PC-3 (cell line): ENCODE data around the gene ESPNL. TPM values are rescaled to one million over a fixed set of nuclear protein-coding genes. Genes with fewer than 3 reads are reported as not detected.
A peak's percentile ranks its signal among the peaks of the same experiment; 100 is the strongest.

Experiments used
- ATAC-seq: fragments of 200-7000 bp; cut with Tn5 transposase; 2 replicates; pipeline ENCODE4 v1.9.1; 2020; ENCODE audit warnings: mild to moderate bottlenecking, moderate library complexity
- BruUV-seq: library from RNA; stranded (reverse); fragments of 400-500 nt; replicated peaks from 2 replicates; lab custom pipeline; 2021; lab: Mats Ljungman, UMichigan
- CTCF ChIA-PET: fragments of 300-600 bp; sonication (Branson Sonifier 250); formaldehyde crosslinking; loops from one replicate; lab custom pipeline; 2022; ENCODE audit warnings: antibody characterized with exemption; lab: Charles Lee
- POLR2A ChIA-PET: fragments of 300-600 bp; sonication (Branson Sonifier 250); formaldehyde crosslinking; loops from one replicate; lab custom pipeline; 2022; ENCODE audit warnings: antibody characterized with exemption; ENCODE audit not compliant: unreplicated experiment; lab: Charles Lee
- DNase-seq: peaks from one replicate; pipeline ENCODE4 v3.0.0-alpha.2; 2015
- H2AFZ ChIP-seq: fragments of 300-600 bp; sonication (generic); 2 replicates; pipeline ENCODE4 v1.6.0; 2016; ENCODE audit warnings: antibody characterized with exemption, low read length
- H3F3A ChIP-seq: fragments of 300-600 bp; sonication (generic); one replicate; pipeline ENCODE4 v1.6.0; 2017; ENCODE audit warnings: antibody characterized with exemption, low read length, control low read depth, mild to moderate bottlenecking; ENCODE audit not compliant: unreplicated experiment
- H3K27ac ChIP-seq: fragments of 300-600 bp; sonication (generic); 2 replicates; pipeline ENCODE4 v1.5.1; 2016; ENCODE audit warnings: mild to moderate bottlenecking, low read length
- H3K27me3 ChIP-seq: fragments of 300-600 bp; sonication (generic); 2 replicates; pipeline ENCODE4 v1.6.1; 2016; ENCODE audit warnings: low read length, mixed read lengths
- H3K36me3 ChIP-seq: fragments of 300-600 bp; sonication (generic); 2 replicates; pipeline ENCODE4 v1.6.1; 2016; ENCODE audit warnings: low read depth, mixed run types, low read length, mixed read lengths
- H3K4me1 ChIP-seq: fragments of 300-600 bp; sonication (generic); 2 replicates; pipeline ENCODE4 v1.5.1; 2016; ENCODE audit warnings: low read length; ENCODE audit not compliant: insufficient read depth
- H3K4me2 ChIP-seq: fragments of 300-600 bp; sonication (generic); 2 replicates; pipeline ENCODE4 v1.6.0; 2016; ENCODE audit warnings: low read length
- H3K4me3 ChIP-seq: fragments of 300-600 bp; sonication (generic); 2 replicates; pipeline ENCODE4 v1.5.1; 2016; ENCODE audit warnings: mild to moderate bottlenecking, low read length, mixed read lengths
- H3K79me2 ChIP-seq: fragments of 300-600 bp; sonication (generic); 2 replicates; pipeline ENCODE4 v1.6.1; 2017; ENCODE audit warnings: low read length, mixed read lengths
- H3K9ac ChIP-seq: fragments of 300-600 bp; sonication (generic); 2 replicates; pipeline ENCODE4 v1.6.0; 2016; ENCODE audit warnings: mild to moderate bottlenecking, low read length
- H3K9me2 ChIP-seq: fragments of 300-600 bp; sonication (generic); replicated peaks from 2 replicates; pipeline ENCODE4 v1.6.1; 2016; ENCODE audit warnings: mixed run types, low read length, mixed read lengths
- H3K9me3 ChIP-seq: fragments of 300-600 bp; sonication (generic); 2 replicates; pipeline ENCODE4 v1.6.1; 2016; ENCODE audit warnings: low read length, mixed read lengths
- H4K20me1 ChIP-seq: fragments of 300-600 bp; sonication (generic); 2 replicates; pipeline ENCODE4 v1.6.1; 2016; ENCODE audit warnings: low read length, mixed read lengths
- EZH2 ChIP-seq: fragments of 300-600 bp; sonication (generic); IDR thresholded peaks from one replicate; pipeline ENCODE4 v1.6.1; 2017; ENCODE audit warnings: antibody characterized with exemption, mild to moderate bottlenecking, low read length; ENCODE audit not compliant: unreplicated experiment
- EZH2phosphoT487 ChIP-seq: fragments of 300-600 bp; sonication (generic); IDR thresholded peaks from 2 replicates; pipeline ENCODE4 v1.6.1; 2018; ENCODE audit warnings: mild to moderate bottlenecking, antibody characterized with exemption, low read length, borderline replicate concordance
- intact Hi-C: fragments of 100-400 bp; cut with micrococcal nuclease; formaldehyde crosslinking; loops from 2 replicates; pipeline ENCODE4 v1.9.0; 2023
- total RNA-seq: library from RNA; depleted of rRNA; stranded (reverse); fragments of >200 nt; gene quantifications from 2 replicates; pipeline ENCODE4 v1.2.3, GENCODE V29; 2014
- TF ChIP-seq, protein P1 (sequence below): fragments of 300-600 bp; sonication (generic); conservative IDR thresholded peaks from 2 replicates; pipeline ENCODE4 v1.5.1; 2017; ENCODE audit warnings: antibody characterized with exemption, low read depth, mild to moderate bottlenecking, low read length

ESPNL gene
- total RNA-seq, 1 experiment from 2014 or later = not detected

DNA sequence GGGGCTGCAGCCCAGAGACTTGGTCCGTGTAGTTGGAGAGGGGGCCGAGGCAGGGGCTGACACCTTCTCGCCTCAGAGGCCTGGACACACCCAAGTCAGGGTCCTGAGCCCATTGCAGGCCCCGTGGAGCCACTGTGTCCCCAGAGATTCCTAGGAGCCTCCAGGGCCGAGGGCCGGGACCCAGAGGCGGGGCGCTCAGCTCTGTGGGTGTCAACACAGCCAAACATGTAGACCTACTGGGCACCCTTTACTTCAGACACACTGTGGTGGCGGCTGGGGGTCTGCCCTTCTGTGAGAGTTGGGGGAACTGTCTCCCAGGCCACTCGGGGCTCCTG is 459 bp upstream of the ESPNL start:
- Histone ChIP-seq H3F3A (no peaks in the 10 kb centered on the region), H3K27me3 (no peaks in the 10 kb centered on the region), H2AFZ (no peak overlapping the region), H3K79me2 (no peaks in the 10 kb centered on the region), H3K4me1 (peaks cover 11% of the 10 kb centered on the region), H3K36me3 (no peaks in the 10 kb centered on the region), H3K9me2 (no peaks in the 10 kb centered on the region), H3K9me3 (no peaks in the 10 kb centered on the region), H3K4me2 (no peak overlapping the region), H3K27ac (0 out of 2 replicates have a peak overlapping the region, but pooled peaks have one; percentile 12), H3K4me3 (no peak overlapping the region), H3K9ac (no peak overlapping the region), H4K20me1 (no peaks in the 10 kb centered on the region)
- POLR2A ChIA-PET = no interaction called here
- intact Hi-C loops = no loop called here
- no TSS peak for BruUV-seq
- CTCF ChIA-PET = no interaction called here
- DNase-seq (no peak), ATAC-seq (no peak)
- TF ChIP-seq EZH2phosphoT487 (no peak), EZH2 (no peak)
- TF ChIP-seq, protein P1, sequence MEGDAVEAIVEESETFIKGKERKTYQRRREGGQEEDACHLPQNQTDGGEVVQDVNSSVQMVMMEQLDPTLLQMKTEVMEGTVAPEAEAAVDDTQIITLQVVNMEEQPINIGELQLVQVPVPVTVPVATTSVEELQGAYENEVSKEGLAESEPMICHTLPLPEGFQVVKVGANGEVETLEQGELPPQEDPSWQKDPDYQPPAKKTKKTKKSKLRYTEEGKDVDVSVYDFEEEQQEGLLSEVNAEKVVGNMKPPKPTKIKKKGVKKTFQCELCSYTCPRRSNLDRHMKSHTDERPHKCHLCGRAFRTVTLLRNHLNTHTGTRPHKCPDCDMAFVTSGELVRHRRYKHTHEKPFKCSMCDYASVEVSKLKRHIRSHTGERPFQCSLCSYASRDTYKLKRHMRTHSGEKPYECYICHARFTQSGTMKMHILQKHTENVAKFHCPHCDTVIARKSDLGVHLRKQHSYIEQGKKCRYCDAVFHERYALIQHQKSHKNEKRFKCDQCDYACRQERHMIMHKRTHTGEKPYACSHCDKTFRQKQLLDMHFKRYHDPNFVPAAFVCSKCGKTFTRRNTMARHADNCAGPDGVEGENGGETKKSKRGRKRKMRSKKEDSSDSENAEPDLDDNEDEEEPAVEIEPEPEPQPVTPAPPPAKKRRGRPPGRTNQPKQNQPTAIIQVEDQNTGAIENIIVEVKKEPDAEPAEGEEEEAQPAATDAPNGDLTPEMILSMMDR = no peak

DNA sequence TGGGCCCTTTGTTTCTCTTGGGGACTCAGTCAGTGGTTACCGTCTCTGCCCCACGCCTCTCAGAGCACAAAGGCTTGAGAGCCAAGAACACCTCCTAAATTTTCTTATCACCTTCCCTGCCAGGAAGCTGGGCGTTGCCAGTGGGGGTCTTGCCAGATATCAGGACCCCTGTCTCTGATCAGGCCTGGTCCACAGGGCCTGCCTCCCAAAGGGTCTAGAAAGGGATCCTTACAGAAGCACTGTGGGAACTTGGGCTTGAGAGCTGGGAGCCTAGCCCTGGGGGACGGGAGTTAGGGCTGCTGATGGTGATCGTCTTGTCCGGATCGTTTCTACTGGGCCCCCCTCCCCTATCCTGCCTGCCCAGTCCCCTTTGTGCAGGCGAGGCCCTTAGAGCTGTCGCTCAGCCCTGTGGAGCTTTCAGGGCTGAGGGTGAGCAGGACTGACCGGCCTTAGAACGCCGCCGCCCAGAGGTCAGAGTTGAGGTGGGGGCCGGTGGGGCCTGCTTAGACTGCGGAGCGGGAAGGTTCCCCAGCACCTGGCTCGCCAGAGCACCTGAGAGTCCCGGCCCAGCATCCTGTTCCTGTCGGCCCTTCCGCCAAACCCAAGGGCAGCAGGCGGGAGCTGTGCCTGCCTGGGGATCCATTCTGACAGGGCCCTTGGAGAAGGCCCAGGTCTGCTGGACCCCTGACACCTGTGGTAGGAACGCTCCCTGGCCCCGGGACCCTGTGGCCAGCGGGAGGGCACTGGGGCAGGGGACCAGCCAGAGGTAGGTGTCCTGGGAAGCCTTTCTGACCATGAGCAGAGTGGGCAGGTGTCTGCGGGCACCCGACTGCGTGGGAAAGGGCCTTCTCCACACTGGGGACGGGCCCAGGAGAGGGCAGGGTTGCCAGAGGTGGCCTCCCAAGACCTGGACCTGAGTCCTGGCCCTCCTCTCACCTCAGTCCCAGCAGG is 956 bp downstream of the ESPNL start:
- no peaks in the 10 kb centered on the region for H3K9me2 ChIP-seq
- H3K4me2 ChIP-seq = no peak overlapping the region
- H3K4me3 ChIP-seq = no peak overlapping the region
- no peaks in the 10 kb centered on the region for H3F3A ChIP-seq
- intact Hi-C loops = no loop called here
- H3K27ac ChIP-seq = no peak overlapping the region
- ATAC-seq = no peak
- H3K27me3 ChIP-seq = no peaks in the 10 kb centered on the region
- no peaks in the 10 kb centered on the region for H3K9me3 ChIP-seq
- no peak overlapping the region for H2AFZ ChIP-seq
- no peaks in the 10 kb centered on the region for H3K79me2 ChIP-seq
- H3K36me3 ChIP-seq = no peaks in the 10 kb centered on the region
- no peak for DNase-seq
- H3K4me1 ChIP-seq = peaks cover 11% of the 10 kb centered on the region
- ChIA-PET POLR2A (no interaction called here), CTCF (no interaction called here)
- no peaks in the 10 kb centered on the region for H4K20me1 ChIP-seq
- H3K9ac ChIP-seq = no peak overlapping the region
- TF ChIP-seq, protein P1 = no peak
- TF ChIP-seq EZH2phosphoT487 (no peak), EZH2 (no peak)
- no TSS peak for BruUV-seq
